IMR-90 (cell line): Measurements from ENCODE around the gene GYPE. TPM values are rescaled to one million over a fixed set of nuclear protein-coding genes. Genes with fewer than 3 reads are reported as not detected.
"Not testable (repeated sequence)": the region's sequence is repeated elsewhere in the genome, so short reads cannot be mapped to it uniquely, and the experiment has no call there.

Source experiments
- ATAC-seq: fragments of 200-7000 bp; cut with Tn5 transposase; 2 replicates; pipeline ENCODE4 v1.9.1; 2020; ENCODE audit warnings: low read depth, mild to moderate bottlenecking, moderate library complexity
- BruUV-seq: library from RNA; stranded (reverse); fragments of 400-500 nt; replicated peaks from 2 replicates; lab custom pipeline; 2021; lab: Mats Ljungman, UMichigan
- CTCF ChIA-PET: fragments of 300-600 bp; formaldehyde crosslinking; extraction: SDS; loops from one replicate; lab custom pipeline; 2021; ENCODE audit warnings: antibody characterized with exemption; lab: Yijun Ruan, JAX
- POLR2A ChIA-PET: fragments of 300-600 bp; sonication (Branson Sonifier 250); formaldehyde crosslinking; loops from one replicate; lab custom pipeline; 2022; ENCODE audit warnings: antibody characterized with exemption; ENCODE audit not compliant: unreplicated experiment; lab: Charles Lee
- DNase-seq: peaks from one replicate; pipeline ENCODE4 v3.0.0; 2013
- H2AFZ ChIP-seq: replicated peaks from 2 replicates; pipeline ENCODE3; 2013; ENCODE audit warnings: low read length, mild to moderate bottlenecking; ENCODE audit not compliant: poor library complexity
- H2AK5ac ChIP-seq: 2 replicates; pipeline ENCODE4 v1.6.1; 2013; ENCODE audit warnings: low read depth, low read length, inconsistent platforms
- H2AK9ac ChIP-seq: replicated peaks from 2 replicates; pipeline ENCODE3; 2013; ENCODE audit warnings: mild to moderate bottlenecking, low read depth, low read length, moderate library complexity; ENCODE audit not compliant: poor library complexity
- H2BK120ac ChIP-seq: 2 replicates; pipeline ENCODE4 v1.6.1; 2013; ENCODE audit warnings: low read depth, low read length, inconsistent platforms
- H2BK15ac ChIP-seq: 3 replicates; pipeline ENCODE4 v1.6.1; 2013; ENCODE audit warnings: low read depth, low read length, inconsistent platforms
- H2BK20ac ChIP-seq: 2 replicates; pipeline ENCODE4 v1.6.1; 2013; ENCODE audit warnings: low read depth, mild to moderate bottlenecking, inconsistent platforms, low read length, moderate library complexity
- H2BK5ac ChIP-seq: 2 replicates; pipeline ENCODE4 v1.6.1; 2013; ENCODE audit warnings: mild to moderate bottlenecking, low read depth, low read length, inconsistent platforms; ENCODE audit not compliant: poor library complexity, severe bottlenecking
- H3K14ac ChIP-seq: replicated peaks from 2 replicates; pipeline ENCODE4 v1.6.1; 2013; ENCODE audit warnings: low read depth, low read length, inconsistent platforms
- H3K18ac ChIP-seq: 2 replicates; pipeline ENCODE4 v1.6.1; 2013; ENCODE audit warnings: low read depth, low read length, control low read depth
- H3K23ac ChIP-seq: 2 replicates; pipeline ENCODE4 v1.6.1; 2013; ENCODE audit warnings: low read depth, low read length, inconsistent platforms
- H3K27ac ChIP-seq: 2 replicates; pipeline ENCODE4 v1.5.1; 2013; ENCODE audit warnings: mild to moderate bottlenecking, control low read depth, low read length; ENCODE audit not compliant: insufficient read depth
- H3K27me3 ChIP-seq: 2 replicates; pipeline ENCODE4 v1.6.1; 2013; ENCODE audit warnings: low read length; ENCODE audit not compliant: control insufficient read depth, insufficient read depth
- H3K36me3 ChIP-seq: 2 replicates; pipeline ENCODE4 v1.6.1; 2013; ENCODE audit warnings: low read length, mixed read lengths; ENCODE audit not compliant: control insufficient read depth, insufficient read depth
- H3K4ac ChIP-seq: 2 replicates; pipeline ENCODE4 v1.6.1; 2013; ENCODE audit warnings: low read depth, low read length, inconsistent platforms
- H3K4me1 ChIP-seq: 2 replicates; pipeline ENCODE4 v1.6.1; 2013; ENCODE audit warnings: low read length, mixed read lengths; ENCODE audit not compliant: control insufficient read depth, insufficient read depth
- H3K4me2 ChIP-seq: 2 replicates; pipeline ENCODE4 v1.6.1; 2013; ENCODE audit warnings: low read depth, mild to moderate bottlenecking, control low read depth, low read length, moderate library complexity
- H3K4me3 ChIP-seq: 2 replicates; pipeline ENCODE4 v1.5.1; 2013; ENCODE audit warnings: low read depth, mild to moderate bottlenecking, control low read depth, low read length, moderate library complexity; ENCODE audit not compliant: insufficient read depth
- H3K56ac ChIP-seq: 2 replicates; pipeline ENCODE4 v1.6.1; 2013; ENCODE audit warnings: low read length, inconsistent platforms; ENCODE audit not compliant: insufficient read depth; ENCODE audit errors: extremely low read depth
- H3K79me1 ChIP-seq, 2 experiments: 2 replicates each; pipeline ENCODE4 v1.6.1; 2013; ENCODE audit warnings: low read length in 2 of 2, inconsistent platforms in 1 of 2, low read depth in 1 of 2
- H3K9ac ChIP-seq: 2 replicates; pipeline ENCODE4 v1.6.1; 2013; ENCODE audit warnings: low read depth, low read length, control low read depth
- H3K9me1 ChIP-seq: 2 replicates; pipeline ENCODE4 v1.6.1; 2013; ENCODE audit warnings: low read length, inconsistent platforms; ENCODE audit not compliant: insufficient read depth
- H3K9me3 ChIP-seq: 2 replicates; pipeline ENCODE4 v1.6.1; 2013; ENCODE audit warnings: low read length; ENCODE audit not compliant: control insufficient read depth, insufficient read depth
- H4K20me1 ChIP-seq: 2 replicates; pipeline ENCODE4 v1.6.1; 2013; ENCODE audit warnings: low read length, inconsistent platforms; ENCODE audit not compliant: insufficient read depth
- H4K5ac ChIP-seq: 2 replicates; pipeline ENCODE4 v1.6.1; 2013; ENCODE audit warnings: mild to moderate bottlenecking, low read depth, low read length, control low read depth
- H4K8ac ChIP-seq, 2 experiments: 2 replicates each; pipeline ENCODE4 v1.6.1; 2013; ENCODE audit warnings: low read depth in 2 of 2, low read length in 2 of 2, control low read depth in 1 of 2, inconsistent platforms in 1 of 2
- H4K91ac ChIP-seq: 2 replicates; pipeline ENCODE4 v1.6.1; 2013; ENCODE audit warnings: low read depth, low read length, inconsistent platforms; ENCODE audit not compliant: insufficient read depth
- WGBS, 2 experiments: methylation state at CpG; one replicate each; pipeline versions ENCODE4 v1.1.5 to v1.1.7; 2013; ENCODE audit warnings: missing lambda C conversion rate in 2 of 2; ENCODE audit not compliant: insufficient read length in 1 of 2; ENCODE audit errors: extremely low coverage in 2 of 2; 5-methylcytosine and 5-hydroxymethylcytosine counted together
- dilution Hi-C: fragments of 300-500 bp; cut with HindIII; formaldehyde crosslinking; loops from one replicate; pipeline ENCODE4 v1.14.3; 2018; ENCODE audit warnings: low sequenced_read_pairs; ENCODE audit not compliant: unreplicated experiment
- in situ Hi-C: fragments of 300-500 bp; cut with MboI; formaldehyde crosslinking; loops from 3 replicates; pipeline ENCODE4 v1.14.3; 2019; ENCODE audit warnings: low sequenced_read_pairs, inconsistent platforms, mixed read lengths
- intact Hi-C: fragments of 100-400 bp; cut with micrococcal nuclease; formaldehyde crosslinking; loops from 2 replicates; pipeline ENCODE4 v1.10.0; 2022
- polyA plus RNA-seq, 3 experiments: library from polyadenylated mRNA; depleted of rRNA; stranded (reverse); fragments of >200 nt; gene quantifications; 2 replicates each; pipeline ENCODE4 v1.2.3, GENCODE V29; 2012; ENCODE audit warnings: low replicate concordance in 1 of 3
- total RNA-seq: library from RNA; depleted of rRNA; stranded (reverse); fragments of >200 nt; gene quantifications from 2 replicates; pipeline ENCODE4 v1.2.3, GENCODE V29; 2012

GYPE gene
- total and polyA plus RNA-seq, 2 of the 4 experiments (the other 2 are of a cell fraction), result 0.36 to 0.54 TPM

- H2BK15ac ChIP-seq, H3K27ac ChIP-seq, H2BK120ac ChIP-seq, H3K79me1 ChIP-seq, H2AFZ ChIP-seq, H3K4me1 ChIP-seq, DNase-seq, ATAC-seq, H4K5ac ChIP-seq, intact Hi-C loops, BruUV-seq, H3K56ac ChIP-seq, POLR2A ChIA-PET, H4K8ac ChIP-seq, H3K9ac ChIP-seq, dilution Hi-C loops, H3K4ac ChIP-seq, H3K9me1 ChIP-seq, H3K27me3 ChIP-seq, H3K4me3 ChIP-seq, H4K91ac ChIP-seq, H3K18ac ChIP-seq, H3K4me2 ChIP-seq, H2AK5ac ChIP-seq, H3K36me3 ChIP-seq, CTCF ChIA-PET, H4K20me1 ChIP-seq, H3K23ac ChIP-seq, H3K9me3 ChIP-seq, H2BK5ac ChIP-seq, H3K14ac ChIP-seq, H2AK9ac ChIP-seq, H2BK20ac ChIP-seq, in situ Hi-C loops: not testable (repeated sequence)
- no CpG with 5 or more reads among the region's 2 CpGs for WGBS, 2 experiments
These were observed 5.5 kb upstream of the GYPE start for GRCh38 chr4:143910906-143911305.

GRCh38 chr4:143907811-143908210, 2.5 kb upstream of the GYPE start:
- H3K9ac ChIP-seq, H2BK120ac ChIP-seq, H2AFZ ChIP-seq, H2BK20ac ChIP-seq, H3K4me3 ChIP-seq, H3K18ac ChIP-seq, H3K27me3 ChIP-seq, H3K14ac ChIP-seq, H3K79me1 ChIP-seq, H3K9me3 ChIP-seq, ATAC-seq, H3K9me1 ChIP-seq, H3K4ac ChIP-seq, H2BK5ac ChIP-seq, H3K56ac ChIP-seq, H2AK5ac ChIP-seq, POLR2A ChIA-PET, H2AK9ac ChIP-seq, CTCF ChIA-PET, H3K4me1 ChIP-seq, intact Hi-C loops, BruUV-seq, H2BK15ac ChIP-seq, H4K20me1 ChIP-seq, H3K23ac ChIP-seq, H3K4me2 ChIP-seq, in situ Hi-C loops, H3K27ac ChIP-seq, H4K8ac ChIP-seq, DNase-seq, H4K91ac ChIP-seq, H3K36me3 ChIP-seq, H4K5ac ChIP-seq, dilution Hi-C loops: not testable (repeated sequence)
- WGBS, 2 experiments, result no CpG with 5 or more reads among the region's 3 CpGs
